IMR-90 (cell line): ENCODE data around the gene NXPH2. TPM values are rescaled to one million over a fixed set of nuclear protein-coding genes. Genes with fewer than 3 reads are reported as not detected.

Experiments used
- ATAC-seq: fragments of 200-7000 bp; cut with Tn5 transposase; 2 replicates; pipeline ENCODE4 v1.9.1; 2020; ENCODE audit warnings: low read depth, mild to moderate bottlenecking, moderate library complexity
- BruUV-seq: library from RNA; stranded (reverse); fragments of 400-500 nt; replicated peaks from 2 replicates; lab custom pipeline; 2021; lab: Mats Ljungman, UMichigan
- CTCF ChIA-PET: fragments of 300-600 bp; formaldehyde crosslinking; extraction: SDS; loops from one replicate; lab custom pipeline; 2021; ENCODE audit warnings: antibody characterized with exemption; lab: Yijun Ruan, JAX
- POLR2A ChIA-PET: fragments of 300-600 bp; sonication (Branson Sonifier 250); formaldehyde crosslinking; loops from one replicate; lab custom pipeline; 2022; ENCODE audit warnings: antibody characterized with exemption; ENCODE audit not compliant: unreplicated experiment; lab: Charles Lee
- DNase-seq: peaks from one replicate; pipeline ENCODE4 v3.0.0; 2013
- H2AFZ ChIP-seq: replicated peaks from 2 replicates; pipeline ENCODE3; 2013; ENCODE audit warnings: low read length, mild to moderate bottlenecking; ENCODE audit not compliant: poor library complexity
- H2AK5ac ChIP-seq: 2 replicates; pipeline ENCODE4 v1.6.1; 2013; ENCODE audit warnings: low read depth, low read length, inconsistent platforms
- H2AK9ac ChIP-seq: replicated peaks from 2 replicates; pipeline ENCODE3; 2013; ENCODE audit warnings: mild to moderate bottlenecking, low read depth, low read length, moderate library complexity; ENCODE audit not compliant: poor library complexity
- H2BK120ac ChIP-seq: 2 replicates; pipeline ENCODE4 v1.6.1; 2013; ENCODE audit warnings: low read depth, low read length, inconsistent platforms
- H2BK15ac ChIP-seq: 3 replicates; pipeline ENCODE4 v1.6.1; 2013; ENCODE audit warnings: low read depth, low read length, inconsistent platforms
- H2BK20ac ChIP-seq: 2 replicates; pipeline ENCODE4 v1.6.1; 2013; ENCODE audit warnings: low read depth, mild to moderate bottlenecking, inconsistent platforms, low read length, moderate library complexity
- H2BK5ac ChIP-seq: 2 replicates; pipeline ENCODE4 v1.6.1; 2013; ENCODE audit warnings: mild to moderate bottlenecking, low read depth, low read length, inconsistent platforms; ENCODE audit not compliant: poor library complexity, severe bottlenecking
- H3K14ac ChIP-seq: replicated peaks from 2 replicates; pipeline ENCODE4 v1.6.1; 2013; ENCODE audit warnings: low read depth, low read length, inconsistent platforms
- H3K18ac ChIP-seq: 2 replicates; pipeline ENCODE4 v1.6.1; 2013; ENCODE audit warnings: low read depth, low read length, control low read depth
- H3K23ac ChIP-seq: 2 replicates; pipeline ENCODE4 v1.6.1; 2013; ENCODE audit warnings: low read depth, low read length, inconsistent platforms
- H3K27ac ChIP-seq: 2 replicates; pipeline ENCODE4 v1.5.1; 2013; ENCODE audit warnings: mild to moderate bottlenecking, control low read depth, low read length; ENCODE audit not compliant: insufficient read depth
- H3K27me3 ChIP-seq: 2 replicates; pipeline ENCODE4 v1.6.1; 2013; ENCODE audit warnings: low read length; ENCODE audit not compliant: control insufficient read depth, insufficient read depth
- H3K36me3 ChIP-seq: 2 replicates; pipeline ENCODE4 v1.6.1; 2013; ENCODE audit warnings: low read length, mixed read lengths; ENCODE audit not compliant: control insufficient read depth, insufficient read depth
- H3K4ac ChIP-seq: 2 replicates; pipeline ENCODE4 v1.6.1; 2013; ENCODE audit warnings: low read depth, low read length, inconsistent platforms
- H3K4me1 ChIP-seq: 2 replicates; pipeline ENCODE4 v1.6.1; 2013; ENCODE audit warnings: low read length, mixed read lengths; ENCODE audit not compliant: control insufficient read depth, insufficient read depth
- H3K4me2 ChIP-seq: 2 replicates; pipeline ENCODE4 v1.6.1; 2013; ENCODE audit warnings: low read depth, mild to moderate bottlenecking, control low read depth, low read length, moderate library complexity
- H3K4me3 ChIP-seq: 2 replicates; pipeline ENCODE4 v1.5.1; 2013; ENCODE audit warnings: low read depth, mild to moderate bottlenecking, control low read depth, low read length, moderate library complexity; ENCODE audit not compliant: insufficient read depth
- H3K56ac ChIP-seq: 2 replicates; pipeline ENCODE4 v1.6.1; 2013; ENCODE audit warnings: low read length, inconsistent platforms; ENCODE audit not compliant: insufficient read depth; ENCODE audit errors: extremely low read depth
- H3K79me1 ChIP-seq, 2 experiments: 2 replicates each; pipeline ENCODE4 v1.6.1; 2013; ENCODE audit warnings: low read length in 2 of 2, inconsistent platforms in 1 of 2, low read depth in 1 of 2
- H3K9ac ChIP-seq: 2 replicates; pipeline ENCODE4 v1.6.1; 2013; ENCODE audit warnings: low read depth, low read length, control low read depth
- H3K9me1 ChIP-seq: 2 replicates; pipeline ENCODE4 v1.6.1; 2013; ENCODE audit warnings: low read length, inconsistent platforms; ENCODE audit not compliant: insufficient read depth
- H3K9me3 ChIP-seq: 2 replicates; pipeline ENCODE4 v1.6.1; 2013; ENCODE audit warnings: low read length; ENCODE audit not compliant: control insufficient read depth, insufficient read depth
- H4K20me1 ChIP-seq: 2 replicates; pipeline ENCODE4 v1.6.1; 2013; ENCODE audit warnings: low read length, inconsistent platforms; ENCODE audit not compliant: insufficient read depth
- H4K5ac ChIP-seq: 2 replicates; pipeline ENCODE4 v1.6.1; 2013; ENCODE audit warnings: mild to moderate bottlenecking, low read depth, low read length, control low read depth
- H4K8ac ChIP-seq, 2 experiments: 2 replicates each; pipeline ENCODE4 v1.6.1; 2013; ENCODE audit warnings: low read depth in 2 of 2, low read length in 2 of 2, control low read depth in 1 of 2, inconsistent platforms in 1 of 2
- H4K91ac ChIP-seq: 2 replicates; pipeline ENCODE4 v1.6.1; 2013; ENCODE audit warnings: low read depth, low read length, inconsistent platforms; ENCODE audit not compliant: insufficient read depth
- BHLHE40 ChIP-seq: fragments of 150-350 bp; IDR thresholded peaks from 2 replicates; pipeline ENCODE4 v1.6.1; 2016; ENCODE audit warnings: mild to moderate bottlenecking, low read depth, low read length
- CEBPB ChIP-seq: IDR thresholded peaks from 2 replicates; pipeline ENCODE4 v1.6.1; 2012; ENCODE audit warnings: low read depth, low read length, improper control_type of control experiment
- CHD1 ChIP-seq: IDR thresholded peaks from 2 replicates; pipeline ENCODE4 v1.6.1; 2012; ENCODE audit warnings: low read depth, low read length, improper control_type of control experiment
- FOS ChIP-seq: fragments of 150-350 bp; IDR thresholded peaks from 2 replicates; pipeline ENCODE4 v1.6.1; 2016; ENCODE audit warnings: low read depth, low read length
- MAFK ChIP-seq: IDR thresholded peaks from 2 replicates; pipeline ENCODE4 v1.6.1; 2012; ENCODE audit warnings: low read depth, low read length, improper control_type of control experiment
- MAZ ChIP-seq: IDR thresholded peaks from 2 replicates; pipeline ENCODE4 v1.6.1; 2012; ENCODE audit warnings: low read depth, mild to moderate bottlenecking, low read length, improper control_type of control experiment, moderate library complexity, borderline replicate concordance
- MXI1 ChIP-seq: IDR thresholded peaks from 2 replicates; pipeline ENCODE4 v1.6.1; 2012; ENCODE audit warnings: low read depth, mild to moderate bottlenecking, low read length, moderate library complexity, borderline replicate concordance
- NFE2L2 ChIP-seq: fragments of 150-350 bp; IDR thresholded peaks from 2 replicates; pipeline ENCODE4 v1.6.1; 2016; ENCODE audit warnings: low read depth, mild to moderate bottlenecking, low read length
- POLR2A ChIP-seq: IDR thresholded peaks from 2 replicates; pipeline ENCODE4 v1.6.1; 2012; ENCODE audit warnings: mild to moderate bottlenecking, low read depth, low read length
- RAD21 ChIP-seq: IDR thresholded peaks from 2 replicates; pipeline ENCODE4 v1.6.1; 2012; ENCODE audit warnings: low read length, improper control_type of control experiment
- RCOR1 ChIP-seq: IDR thresholded peaks from 2 replicates; pipeline ENCODE4 v1.6.1; 2012; ENCODE audit warnings: mild to moderate bottlenecking, low read length, improper control_type of control experiment; ENCODE audit not compliant: insufficient replicate concordance
- RFX5 ChIP-seq: IDR thresholded peaks from 2 replicates; pipeline ENCODE4 v1.8.0; 2012; ENCODE audit warnings: low read depth, mild to moderate bottlenecking, low read length, moderate library complexity
- SMC3 ChIP-seq: fragments of 150-350 bp; IDR thresholded peaks from 2 replicates; pipeline ENCODE4 v1.6.1; 2016; ENCODE audit warnings: low read depth, mild to moderate bottlenecking, antibody characterized with exemption, low read length, moderate library complexity
- WGBS, 2 experiments: methylation state at CpG; one replicate each; pipeline versions ENCODE4 v1.1.5 to v1.1.7; 2013; ENCODE audit warnings: missing lambda C conversion rate in 2 of 2; ENCODE audit not compliant: insufficient read length in 1 of 2; ENCODE audit errors: extremely low coverage in 2 of 2; 5-methylcytosine and 5-hydroxymethylcytosine counted together
- dilution Hi-C: fragments of 300-500 bp; cut with HindIII; formaldehyde crosslinking; loops from one replicate; pipeline ENCODE4 v1.14.3; 2018; ENCODE audit warnings: low sequenced_read_pairs; ENCODE audit not compliant: unreplicated experiment
- in situ Hi-C: fragments of 300-500 bp; cut with MboI; formaldehyde crosslinking; loops from 3 replicates; pipeline ENCODE4 v1.14.3; 2019; ENCODE audit warnings: low sequenced_read_pairs, inconsistent platforms, mixed read lengths
- intact Hi-C: fragments of 100-400 bp; cut with micrococcal nuclease; formaldehyde crosslinking; loops from 2 replicates; pipeline ENCODE4 v1.10.0; 2022
- polyA plus RNA-seq, 3 experiments: library from polyadenylated mRNA; depleted of rRNA; stranded (reverse); fragments of >200 nt; gene quantifications; 2 replicates each; pipeline ENCODE4 v1.2.3, GENCODE V29; 2012; ENCODE audit warnings: low replicate concordance in 1 of 3
- total RNA-seq: library from RNA; depleted of rRNA; stranded (reverse); fragments of >200 nt; gene quantifications from 2 replicates; pipeline ENCODE4 v1.2.3, GENCODE V29; 2012
- TF ChIP-seq, protein P1 (sequence below): fragments of 150-350 bp; IDR thresholded peaks from 2 replicates; pipeline ENCODE4 v1.6.1; 2017; ENCODE audit warnings: mild to moderate bottlenecking, antibody characterized with exemption, low read length, low read depth
- TF ChIP-seq, protein P2 (sequence below): fragments of 150-350 bp; IDR thresholded peaks from 2 replicates; pipeline ENCODE4 v1.6.1; 2016; ENCODE audit warnings: low read depth, mild to moderate bottlenecking, low read length, moderate library complexity, borderline replicate concordance

The NXPH2 gene
- total and polyA plus RNA-seq, 2 of the 4 experiments (the other 2 are of a cell fraction), result not detected

DNA sequence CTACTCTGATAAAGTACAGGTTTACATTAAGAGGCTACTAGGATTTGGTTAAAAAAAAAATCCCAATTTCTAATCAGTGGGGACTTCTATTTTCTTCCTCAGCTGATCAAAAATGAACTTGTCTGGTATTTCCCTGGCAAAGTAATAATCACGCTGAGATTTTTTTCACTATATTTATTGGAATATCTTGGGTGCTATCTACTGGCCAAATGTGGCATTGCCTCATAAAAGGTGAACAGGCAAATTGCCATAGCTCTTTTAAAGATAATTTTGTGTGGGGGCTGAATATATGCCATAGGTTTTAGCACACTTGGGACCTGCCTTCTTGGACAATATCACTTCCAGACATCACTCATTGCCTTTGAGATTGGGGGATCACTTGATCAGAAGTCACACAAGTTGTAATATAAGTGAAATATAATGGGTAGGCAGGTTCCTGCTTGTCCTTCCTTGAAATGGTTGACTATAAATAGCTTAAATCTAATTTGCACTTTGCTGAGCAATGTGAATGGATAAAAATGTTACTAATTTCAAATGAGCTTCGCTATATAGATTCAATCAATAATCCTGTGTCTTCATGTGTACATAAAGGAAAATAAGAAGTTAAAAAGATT is 7.0 kb upstream of the NXPH2 start:
- intact Hi-C loops (loop anchor here (1.0 to 5.0 kb wide), 4 partner anchors 285 to 877 kb away; partner anchors contain the start of gene SPOPL), dilution Hi-C loops (no loop called here), in situ Hi-C loops (loop anchor here (25.0 kb wide), 1 partner anchor 875 kb away; no protein-coding TSS in a partner anchor)
- Histone ChIP-seq H3K4me1 (no peaks in the 10 kb centered on the region), H2BK120ac (no peak overlapping the region), H3K56ac (no peak overlapping the region), H3K9me3 (no peaks in the 10 kb centered on the region), H2AFZ (no peak overlapping the region), H3K23ac (no peak overlapping the region), H4K91ac (no peak overlapping the region), H3K4me2 (no peak overlapping the region), H3K27me3 (peaks cover 2% of the 10 kb centered on the region; the same call in 1 of the 2 replicates), H2AK5ac (no peak overlapping the region), H2AK9ac (no peak overlapping the region), H4K8ac (no peak overlapping the region), H3K9me1 (no peaks in the 10 kb centered on the region), H3K4me3 (no peak overlapping the region), H3K4ac (no peak overlapping the region), H2BK15ac (no peak overlapping the region), H3K9ac (no peak overlapping the region), H4K20me1 (no peaks in the 10 kb centered on the region), H2BK5ac (no peak overlapping the region), H3K27ac (no peak overlapping the region), H3K79me1 (no peaks in the 10 kb centered on the region), H3K36me3 (no peaks in the 10 kb centered on the region), H2BK20ac (no peak overlapping the region), H3K14ac (no peak overlapping the region), H3K18ac (no peak overlapping the region), H4K5ac (no peak overlapping the region)
- DNase-seq (peak; percentile 37), ATAC-seq (peak; percentile 44; the same call in 1 of the 2 replicates)
- BruUV-seq, result no TSS peak
- CTCF ChIA-PET, result interaction anchor here (0.6 to 1.7 kb wide), 8 partner anchors 11 to 898 kb away, joined by 3 to 6 read pairs (median 3); no protein-coding TSS in a partner anchor
- no CpG with 5 or more reads among the region's 2 CpGs for WGBS, 2 experiments
- POLR2A ChIA-PET, result interaction anchor here (0.5 kb wide), 1 partner anchor 876 kb away, joined by 4 read pairs; no protein-coding TSS in a partner anchor
- TF ChIP-seq POLR2A, result no peak
- TF ChIP-seq RAD21, result peak; percentile 64
- 0 out of 2 replicates have a peak, but pooled peaks have one; percentile 2 for TF ChIP-seq CEBPB
- peak; percentile 60; the same call in 1 of the 2 replicates for TF ChIP-seq SMC3
- no peak for TF ChIP-seq CHD1
- TF ChIP-seq, protein P1, sequence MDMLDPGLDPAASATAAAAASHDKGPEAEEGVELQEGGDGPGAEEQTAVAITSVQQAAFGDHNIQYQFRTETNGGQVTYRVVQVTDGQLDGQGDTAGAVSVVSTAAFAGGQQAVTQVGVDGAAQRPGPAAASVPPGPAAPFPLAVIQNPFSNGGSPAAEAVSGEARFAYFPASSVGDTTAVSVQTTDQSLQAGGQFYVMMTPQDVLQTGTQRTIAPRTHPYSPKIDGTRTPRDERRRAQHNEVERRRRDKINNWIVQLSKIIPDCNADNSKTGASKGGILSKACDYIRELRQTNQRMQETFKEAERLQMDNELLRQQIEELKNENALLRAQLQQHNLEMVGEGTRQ, result no peak
- no peak for TF ChIP-seq RCOR1
- no peak for TF ChIP-seq MAZ
- TF ChIP-seq, protein P2, sequence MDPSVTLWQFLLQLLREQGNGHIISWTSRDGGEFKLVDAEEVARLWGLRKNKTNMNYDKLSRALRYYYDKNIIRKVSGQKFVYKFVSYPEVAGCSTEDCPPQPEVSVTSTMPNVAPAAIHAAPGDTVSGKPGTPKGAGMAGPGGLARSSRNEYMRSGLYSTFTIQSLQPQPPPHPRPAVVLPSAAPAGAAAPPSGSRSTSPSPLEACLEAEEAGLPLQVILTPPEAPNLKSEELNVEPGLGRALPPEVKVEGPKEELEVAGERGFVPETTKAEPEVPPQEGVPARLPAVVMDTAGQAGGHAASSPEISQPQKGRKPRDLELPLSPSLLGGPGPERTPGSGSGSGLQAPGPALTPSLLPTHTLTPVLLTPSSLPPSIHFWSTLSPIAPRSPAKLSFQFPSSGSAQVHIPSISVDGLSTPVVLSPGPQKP, result no peak
- TF ChIP-seq NFE2L2, result no peak
- no peak for TF ChIP-seq FOS
- no peak for TF ChIP-seq BHLHE40
- no peak for TF ChIP-seq MAFK
- no peak for TF ChIP-seq RFX5
- TF ChIP-seq MXI1, result no peak
